H9 (cell line): ENCODE measurements around the gene IL1RAPL1. TPM values are rescaled to one million over a fixed set of nuclear protein-coding genes. Genes with fewer than 3 reads are reported as not detected.

Experiments used
- DNase-seq: peaks from one replicate; pipeline ENCODE4 v3.0.0-alpha.2; 2017
- H2AFZ ChIP-seq: one replicate; pipeline ENCODE4 v1.6.1; 2013; ENCODE audit warnings: mild to moderate bottlenecking, low read length, control low read depth, moderate library complexity
- H2AK5ac ChIP-seq: 2 replicates; pipeline ENCODE4 v1.6.1; 2013; ENCODE audit warnings: low read length, control low read depth, mixed read lengths; ENCODE audit not compliant: insufficient read length
- H2BK120ac ChIP-seq: one replicate; pipeline ENCODE4 v1.6.1; 2013; ENCODE audit warnings: low read depth, mild to moderate bottlenecking, low read length, control low read depth, inconsistent platforms; ENCODE audit not compliant: poor library complexity, severe bottlenecking
- H2BK12ac ChIP-seq: 2 replicates; pipeline ENCODE4 v1.6.1; 2013; ENCODE audit warnings: low read length, control low read depth, mixed read lengths, low read depth; ENCODE audit not compliant: insufficient read length
- H2BK15ac ChIP-seq: 2 replicates; pipeline ENCODE4 v1.6.1; 2013; ENCODE audit warnings: low read depth, low read length, control low read depth
- H2BK20ac ChIP-seq: one replicate; pipeline ENCODE4 v1.6.1; 2013; ENCODE audit warnings: low read depth, mild to moderate bottlenecking, low read length, control low read depth, inconsistent platforms; ENCODE audit not compliant: poor library complexity, severe bottlenecking
- H2BK5ac ChIP-seq: 2 replicates; pipeline ENCODE4 v1.6.1; 2013; ENCODE audit warnings: low read length, control low read depth, mixed read lengths; ENCODE audit not compliant: insufficient read length
- H3K14ac ChIP-seq: 2 replicates; pipeline ENCODE4 v1.6.1; 2013; ENCODE audit warnings: low read length, control low read depth; ENCODE audit not compliant: insufficient read depth
- H3K18ac ChIP-seq: 2 replicates; pipeline ENCODE4 v1.6.1; 2013; ENCODE audit warnings: low read depth, mild to moderate bottlenecking, mixed read lengths, low read length, control low read depth; ENCODE audit not compliant: insufficient read length
- H3K23ac ChIP-seq: 2 replicates; pipeline ENCODE4 v1.6.1; 2013; ENCODE audit warnings: low read length, control low read depth, mixed read lengths, low read depth; ENCODE audit not compliant: insufficient read length
- H3K23me2 ChIP-seq: 2 replicates; pipeline ENCODE4 v1.6.1; 2013; ENCODE audit warnings: low read depth, mild to moderate bottlenecking, mixed read lengths, low read length, control low read depth; ENCODE audit not compliant: insufficient read length, poor library complexity, severe bottlenecking
- H3K27ac ChIP-seq: 2 replicates; pipeline ENCODE4 v1.5.1; 2013; ENCODE audit warnings: low read length, control low read depth, mixed read lengths, low read depth; ENCODE audit not compliant: insufficient read length
- H3K27me3 ChIP-seq: 2 replicates; pipeline ENCODE4 v1.6.1; 2013; ENCODE audit warnings: low read length, control low read depth, inconsistent platforms; ENCODE audit not compliant: insufficient read depth
- H3K4ac ChIP-seq: 2 replicates; pipeline ENCODE4 v1.6.1; 2013; ENCODE audit warnings: low read depth, mild to moderate bottlenecking, control low read depth, inconsistent platforms, low read length, moderate library complexity
- H3K4me1 ChIP-seq: 2 replicates; pipeline ENCODE4 v1.6.1; 2013; ENCODE audit warnings: low read length, control low read depth, inconsistent platforms; ENCODE audit not compliant: insufficient read depth
- H3K4me2 ChIP-seq: 2 replicates; pipeline ENCODE4 v1.6.1; 2013; ENCODE audit warnings: low read length, control low read depth, mixed read lengths; ENCODE audit not compliant: insufficient read length, insufficient read depth
- H3K56ac ChIP-seq: 2 replicates; pipeline ENCODE4 v1.6.1; 2013; ENCODE audit warnings: low read depth, mild to moderate bottlenecking, mixed read lengths, low read length, control low read depth; ENCODE audit not compliant: insufficient read length
- H3K79me1 ChIP-seq: 2 replicates; pipeline ENCODE4 v1.6.1; 2013; ENCODE audit warnings: low read depth, mild to moderate bottlenecking, moderate library complexity, low read length, control low read depth, inconsistent platforms; ENCODE audit not compliant: insufficient read depth, poor library complexity, severe bottlenecking
- H3K79me2 ChIP-seq: 2 replicates; pipeline ENCODE4 v1.6.1; 2013; ENCODE audit warnings: low read length, control low read depth, inconsistent platforms; ENCODE audit not compliant: insufficient read depth
- H3K9ac ChIP-seq: 2 replicates; pipeline ENCODE4 v1.6.1; 2013; ENCODE audit warnings: low read length, control low read depth, mixed read lengths; ENCODE audit not compliant: insufficient read length; ENCODE audit errors: extremely low read depth
- H3K9me3 ChIP-seq: one replicate; pipeline ENCODE4 v1.6.1; 2013; ENCODE audit warnings: low read depth, low read length, inconsistent platforms; ENCODE audit not compliant: control insufficient read depth
- H3T11ph ChIP-seq: one replicate; pipeline ENCODE4 v1.6.1; 2013; ENCODE audit warnings: mild to moderate bottlenecking, low read length, control low read depth, inconsistent platforms
- H4K20me1 ChIP-seq: one replicate; pipeline ENCODE4 v1.6.1; 2013; ENCODE audit not compliant: control insufficient read depth, insufficient read length, insufficient read depth
- H4K5ac ChIP-seq: 2 replicates; pipeline ENCODE4 v1.6.1; 2013; ENCODE audit warnings: low read depth, mild to moderate bottlenecking, mixed read lengths, low read length, control low read depth; ENCODE audit not compliant: insufficient read length
- H4K8ac ChIP-seq: replicated peaks from 2 replicates; pipeline ENCODE4 v1.6.1; 2013; ENCODE audit warnings: low read length, control low read depth, mixed read lengths, low read depth; ENCODE audit not compliant: insufficient read length
- H4K91ac ChIP-seq: 2 replicates; pipeline ENCODE4 v1.6.1; 2013; ENCODE audit warnings: low read depth, mild to moderate bottlenecking, moderate library complexity, mixed read lengths, low read length, control low read depth; ENCODE audit not compliant: insufficient read length
- H3K27ac Mint-ChIP-seq, 3 experiments: 2 replicates in 2 of 3; 3 replicates in 1 of 3; pipeline ENCODE4 v1.8.0; 2020 to 2021; ENCODE audit warnings: mixed read lengths in 3 of 3, mild to moderate bottlenecking in 1 of 3, moderate library complexity in 1 of 3
- H3K27me3 Mint-ChIP-seq: 2 replicates; pipeline ENCODE4 v1.8.0; 2021; ENCODE audit warnings: low read depth, mild to moderate bottlenecking, moderate library complexity, mixed read lengths
- H3K36me3 Mint-ChIP-seq, 3 experiments: 2 replicates in 2 of 3; 3 replicates in 1 of 3; pipeline ENCODE4 v1.8.0; 2020 to 2021; ENCODE audit warnings: low read depth in 3 of 3, mixed read lengths in 3 of 3; ENCODE audit not compliant: insufficient read depth in 1 of 3
- H3K4me1 Mint-ChIP-seq, 2 experiments: 2 replicates each; pipeline ENCODE4 v1.8.0; 2020; ENCODE audit warnings: mixed read lengths in 2 of 2
- H3K4me3 Mint-ChIP-seq, 2 experiments: 2 replicates in 1 of 2; 3 replicates in 1 of 2; pipeline ENCODE4 v1.8.0; 2020 to 2021; ENCODE audit warnings: mild to moderate bottlenecking in 2 of 2, mixed read lengths in 2 of 2, moderate library complexity in 1 of 2
- H3K9me3 Mint-ChIP-seq, 2 experiments: 2 replicates in 1 of 2; 3 replicates in 1 of 2; pipeline ENCODE4 v1.8.0; 2020; ENCODE audit warnings: mild to moderate bottlenecking in 2 of 2, mixed read lengths in 2 of 2, moderate library complexity in 1 of 2
- CTCF ChIP-seq: fragments of 200-600 bp; sonication (generic); conservative IDR thresholded peaks from 3 replicates; pipeline ENCODE4 v1.8.0; 2021; ENCODE audit warnings: antibody characterized with exemption, mild to moderate bottlenecking
- WGBS: extraction: QIAGEN DNeasy Blood & Tissue Kit; methylation state at CpG from one replicate; pipeline ENCODE4 v1.1.7; 2013; ENCODE audit warnings: missing lambda C conversion rate, low lambda C conversion rate, mixed read lengths; ENCODE audit not compliant: insufficient read length; ENCODE audit errors: extremely low coverage; 5-methylcytosine and 5-hydroxymethylcytosine counted together
- total RNA-seq: library from RNA; stranded (reverse); gene quantifications from 2 replicates; pipeline ENCODE4 v1.2.1, GENCODE V29; 2021

Gene IL1RAPL1
- total RNA-seq, 1 experiment from 2014 or later, result 0.31 TPM

- Mint-ChIP-seq H3K27ac (no peak overlapping the region), H3K4me1 (peaks cover 8 to 13% of the 10 kb centered on the region in 2 experiments), H3K36me3 (no peaks in the 10 kb centered on the region), H3K27me3 (peaks cover 73% of the 10 kb centered on the region), H3K4me3 (no peak overlapping the region), H3K9me3 (peaks cover 2 to 46% of the 10 kb centered on the region in 2 experiments; a peak in 3 of 5 replicates)
- no peaks in the 10 kb centered on the region for H3K79me1 ChIP-seq
- no peak overlapping the region for H3T11ph ChIP-seq
- H3K18ac ChIP-seq, result no peak overlapping the region
- no peaks in the 10 kb centered on the region for H3K9me3 ChIP-seq
- no peaks in the 10 kb centered on the region for H4K20me1 ChIP-seq
- no peak overlapping the region for H4K5ac ChIP-seq
- no peak overlapping the region for H3K27ac ChIP-seq
- no peak for TF ChIP-seq CTCF
- no peak overlapping the region for H4K91ac ChIP-seq
- H3K23me2 ChIP-seq, result no peaks in the 10 kb centered on the region
- H4K8ac ChIP-seq, result no peak overlapping the region
- H3K23ac ChIP-seq, result no peak overlapping the region
- no peak overlapping the region for H2BK12ac ChIP-seq
- H3K27me3 ChIP-seq, result no peaks in the 10 kb centered on the region; the same call in 1 of the 2 replicates
- no peak for DNase-seq
- no peak overlapping the region for H3K14ac ChIP-seq
- H2BK15ac ChIP-seq, result no peak overlapping the region
- WGBS, result no CpG with 5 or more reads among the region's 6 CpGs
- no peak overlapping the region for H2AK5ac ChIP-seq
- no peak overlapping the region for H3K4ac ChIP-seq
- H3K4me2 ChIP-seq, result no peak overlapping the region
- no peak overlapping the region for H2BK120ac ChIP-seq
- no peak overlapping the region for H2BK20ac ChIP-seq
- no peak overlapping the region for H3K9ac ChIP-seq
- H2BK5ac ChIP-seq, result no peak overlapping the region
- H3K56ac ChIP-seq, result no peak overlapping the region
- H3K79me2 ChIP-seq, result no peaks in the 10 kb centered on the region
- no peaks in the 10 kb centered on the region for H3K4me1 ChIP-seq
- no peak overlapping the region for H2AFZ ChIP-seq
These were observed 650.7 kb downstream of the IL1RAPL1 start for GRCh38 chrX:29237972-29238371.
